NCI-H524 (cell line): ENCODE results near the gene STEAP2.

Source experiments
- DNase-seq, 2 experiments: peaks; one replicate each; lab custom pipeline; 2025; lab: John Stamatoyannopoulos, UW

STEAP2 gene

DNA sequence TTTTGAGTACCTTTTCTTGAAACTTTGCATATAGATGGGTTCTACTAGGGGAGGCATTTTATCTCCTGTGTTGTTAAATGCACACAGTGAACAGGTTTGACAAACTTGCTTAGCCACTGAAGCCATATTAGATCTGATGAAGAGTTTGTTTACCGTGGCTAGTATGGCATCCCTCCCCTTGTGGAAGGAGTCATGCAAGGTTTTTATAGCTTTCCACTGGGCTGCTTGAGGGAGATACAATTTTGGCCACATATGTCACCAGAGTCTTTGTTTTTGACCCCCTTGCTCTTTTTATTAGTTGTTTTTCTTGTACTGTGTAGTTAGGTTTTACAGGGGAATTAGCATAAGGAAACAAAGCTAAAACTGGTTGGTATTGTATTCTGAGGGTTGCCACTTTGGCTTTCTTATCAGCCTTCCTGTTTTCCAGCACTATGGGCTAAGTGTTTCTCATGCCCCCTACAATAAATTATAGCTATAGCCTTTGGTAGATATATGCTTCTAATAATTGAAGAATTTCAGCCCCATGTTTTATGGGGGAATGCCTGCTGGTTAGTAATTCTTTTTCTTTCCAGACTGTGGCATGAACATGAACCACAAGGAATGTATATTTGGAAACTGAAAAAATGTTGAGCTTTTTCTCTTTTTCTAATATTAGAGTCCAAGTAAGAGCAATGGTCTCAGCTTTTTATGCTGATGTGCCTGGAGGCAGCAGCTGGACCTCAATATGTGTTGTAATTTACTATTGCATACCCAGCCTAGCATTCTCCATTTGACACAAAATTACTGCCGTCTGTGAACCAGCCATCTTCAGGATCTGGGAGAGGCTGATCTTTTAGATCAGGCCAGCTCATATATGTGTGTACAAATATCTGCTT is 18.4 kb upstream of the STEAP2 start:
- DNase-seq: no peak

DNA sequence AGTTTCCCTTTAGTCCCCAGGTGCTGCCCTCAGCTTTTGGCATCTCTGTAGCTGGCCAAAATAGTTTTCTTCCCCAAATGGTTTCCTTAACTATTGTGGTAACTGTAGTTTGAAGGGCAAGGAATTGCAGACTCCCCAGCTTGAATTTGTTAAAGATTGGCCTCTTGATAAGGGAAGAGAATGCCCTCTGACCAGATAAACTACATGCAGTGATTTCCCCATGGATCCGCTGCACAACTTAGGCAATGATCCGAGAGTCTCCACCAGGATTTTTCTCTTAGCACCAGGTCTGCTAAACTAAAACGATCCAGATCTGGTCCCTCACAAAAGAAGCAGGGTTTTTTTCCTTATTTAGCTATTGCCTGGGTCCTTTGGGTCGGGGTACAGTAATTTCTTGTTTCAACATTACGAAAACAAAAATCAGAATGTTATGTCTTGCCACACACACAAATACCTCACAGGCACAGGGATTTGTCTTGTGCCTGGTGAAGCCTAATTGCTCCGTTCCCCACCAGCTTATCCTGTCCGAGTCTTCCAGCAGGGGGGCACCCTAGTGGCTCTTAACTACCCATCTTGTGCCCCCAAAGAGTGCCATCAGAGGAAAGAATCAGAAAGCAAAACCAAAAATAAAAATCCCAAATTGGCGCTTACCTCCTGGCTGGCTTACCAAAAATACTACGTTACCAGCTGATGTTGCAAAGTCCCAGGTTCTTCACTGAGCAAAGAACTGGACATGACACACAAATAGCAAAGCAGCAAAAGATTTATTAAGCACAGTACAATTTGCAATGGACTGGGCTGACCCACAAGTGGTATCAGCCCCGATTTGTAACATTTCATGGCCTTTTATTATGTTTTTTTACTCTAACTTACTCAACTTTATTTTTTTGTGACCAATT is 16.4 kb upstream of the STEAP2 start:
- DNase-seq: no peak

- DNase-seq: no peak
These were observed 9.9 kb upstream of the STEAP2 start for GRCh38 chr7:90201500-90202195.

- DNase-seq: no peak
These were observed 3.6 kb upstream of the STEAP2 start for GRCh38 chr7:90207956-90208355.

- DNase-seq: no peak
These were observed 1.8 kb upstream of the STEAP2 start for GRCh38 chr7:90209776-90210175.

DNA sequence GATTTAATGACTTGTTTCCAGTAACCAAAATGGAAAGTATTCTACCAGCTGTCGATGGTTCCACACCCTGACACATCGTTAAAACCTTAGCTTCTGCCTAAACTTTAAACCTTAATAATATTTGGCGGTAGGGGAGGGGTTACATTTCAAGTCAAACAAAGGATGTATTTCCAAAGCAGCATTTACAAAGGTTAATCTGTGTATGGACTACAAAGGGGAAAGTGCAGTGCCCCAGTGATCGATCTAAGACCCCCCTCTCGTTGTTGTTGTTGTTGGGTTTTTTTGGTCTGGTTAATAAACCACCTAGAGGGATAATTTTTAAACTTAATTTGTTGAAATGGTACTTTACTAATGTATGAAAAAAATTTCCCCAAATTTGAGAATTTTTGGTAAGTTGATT is 1.1 kb upstream of the STEAP2 start:
- no peak for DNase-seq

DNA sequence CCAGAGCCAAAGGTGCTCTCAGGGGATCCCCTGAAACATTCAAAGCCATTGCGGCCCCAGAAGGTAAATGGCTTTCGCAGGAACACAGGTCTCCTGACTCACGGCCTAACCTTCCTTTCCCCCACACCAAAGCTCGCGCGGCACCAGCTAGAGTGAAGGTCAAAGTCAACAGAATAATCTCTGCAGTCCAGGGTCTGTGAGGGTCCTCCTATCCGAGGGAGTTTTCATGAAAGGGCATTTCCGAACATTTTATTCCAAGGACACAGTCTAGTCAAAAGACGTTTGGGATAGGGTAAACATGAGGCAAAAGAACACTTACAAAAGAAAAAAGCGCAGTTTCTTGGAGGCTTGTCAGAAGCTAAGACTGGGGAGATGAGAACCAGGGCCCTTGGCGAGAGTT is 559 bp upstream of the STEAP2 start:
- no peak for DNase-seq

GRCh38 chr7:90212149-90212495 is 582 bp downstream of the STEAP2 start:
- DNase-seq: peak in 1 of 2 experiments; percentile 39

DNA sequence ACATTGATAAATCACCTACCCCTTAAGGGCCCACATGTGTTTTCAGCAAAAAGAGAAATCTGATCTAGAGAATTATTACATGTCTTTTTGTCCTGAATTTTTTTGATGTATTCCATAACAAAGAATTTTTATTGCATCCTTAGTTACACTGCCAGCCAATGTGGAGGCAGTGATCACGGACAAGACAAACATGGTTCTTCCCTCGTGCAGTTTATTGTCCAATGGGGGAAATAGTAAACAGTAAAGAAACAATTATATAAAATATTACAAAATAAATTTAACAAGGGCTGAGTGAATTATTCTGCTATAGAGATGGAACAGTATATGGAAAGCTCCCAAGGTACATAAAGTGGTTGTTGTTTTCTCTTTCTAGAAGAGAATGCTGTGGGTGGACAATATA is 2.0 kb downstream of the STEAP2 start:
- DNase-seq: no peak

DNA sequence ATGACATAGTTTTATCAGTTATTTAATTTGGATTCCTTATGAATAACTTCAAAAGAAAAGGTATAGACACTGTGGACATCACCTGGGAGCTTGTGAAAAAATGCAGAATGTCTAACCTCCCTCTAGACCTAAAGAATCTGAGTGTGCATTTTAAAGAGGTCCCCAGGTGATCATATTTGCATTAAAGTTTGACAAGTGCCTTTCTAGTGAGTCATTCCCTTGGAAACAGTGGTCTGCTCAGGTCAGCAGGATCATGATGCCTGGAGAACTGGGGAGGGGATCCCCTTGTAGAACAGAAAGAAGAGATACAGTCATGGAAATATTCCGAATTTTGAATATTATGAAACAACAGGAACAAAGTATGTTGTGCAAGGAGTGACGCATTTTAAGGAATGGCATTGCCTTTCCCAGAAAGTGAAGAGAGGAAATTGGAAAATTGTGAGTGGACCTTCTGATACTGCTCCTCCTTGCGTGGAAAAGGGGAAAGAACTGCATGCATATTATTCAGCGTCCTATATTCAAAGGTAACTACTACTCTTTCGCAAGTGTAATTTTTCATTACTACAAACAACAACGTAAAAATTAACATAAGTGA is 4.6 kb downstream of the STEAP2 start:
- DNase-seq: no peak

GRCh38 chr7:90216771-90217170 is 5.2 kb downstream of the STEAP2 start:
- no peak for DNase-seq

DNA sequence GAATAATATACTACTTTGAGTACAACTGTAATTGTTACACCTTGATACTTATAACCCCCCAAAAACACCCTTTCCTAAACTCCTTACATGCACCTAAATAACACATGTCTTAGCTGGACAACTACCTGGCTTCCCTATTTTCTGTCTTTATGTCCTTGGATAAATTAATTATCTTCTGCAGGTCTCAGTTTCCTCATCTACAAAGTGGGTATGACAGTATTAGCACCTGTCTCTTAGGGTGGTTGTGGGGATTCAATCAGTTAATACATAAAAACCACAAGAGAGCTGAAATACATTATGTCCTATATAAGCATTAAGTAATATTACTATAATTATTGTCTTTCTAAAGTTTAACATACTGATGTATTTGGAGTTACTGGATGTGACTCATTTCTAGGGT is 10.8 kb downstream of the STEAP2 start:
- DNase-seq: no peak

- peak in 1 of 2 experiments; percentile 8 for DNase-seq
These were observed 11.5 kb downstream of the STEAP2 start for GRCh38 chr7:90222811-90223725.

GRCh38 chr7:90224195-90224594 is 12.7 kb downstream of the STEAP2 start:
- DNase-seq: no peak

DNA sequence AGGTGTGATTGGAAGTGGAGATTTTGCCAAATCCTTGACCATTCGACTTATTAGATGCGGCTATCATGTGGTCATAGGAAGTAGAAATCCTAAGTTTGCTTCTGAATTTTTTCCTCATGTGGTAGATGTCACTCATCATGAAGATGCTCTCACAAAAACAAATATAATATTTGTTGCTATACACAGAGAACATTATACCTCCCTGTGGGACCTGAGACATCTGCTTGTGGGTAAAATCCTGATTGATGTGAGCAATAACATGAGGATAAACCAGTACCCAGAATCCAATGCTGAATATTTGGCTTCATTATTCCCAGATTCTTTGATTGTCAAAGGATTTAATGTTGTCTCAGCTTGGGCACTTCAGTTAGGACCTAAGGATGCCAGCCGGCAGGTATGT is 13.6 kb downstream of the STEAP2 start:
- DNase-seq: peak in 1 of 2 experiments; percentile 62

DNA sequence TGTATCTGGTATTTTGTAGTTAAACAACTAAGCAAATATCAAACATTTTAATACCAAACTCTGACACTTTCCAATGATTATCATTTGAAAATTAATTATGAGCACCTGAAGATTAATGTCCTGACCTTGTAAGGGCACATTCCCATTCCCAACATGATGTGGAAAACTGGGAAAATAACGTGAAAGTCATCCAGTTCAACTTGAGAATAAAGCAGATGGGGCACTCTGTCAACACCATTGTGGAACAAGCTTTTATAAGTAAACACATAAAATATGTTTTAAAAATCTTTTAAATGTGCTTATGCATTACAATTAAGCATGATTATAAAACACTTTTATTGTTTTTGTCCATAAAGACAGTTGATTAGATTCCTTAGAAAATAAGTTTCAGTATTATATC is 14.1 kb downstream of the STEAP2 start:
- DNase-seq: no peak

GRCh38 chr7:90227259-90227658 is 15.7 kb downstream of the STEAP2 start:
- DNase-seq: no peak

DNA sequence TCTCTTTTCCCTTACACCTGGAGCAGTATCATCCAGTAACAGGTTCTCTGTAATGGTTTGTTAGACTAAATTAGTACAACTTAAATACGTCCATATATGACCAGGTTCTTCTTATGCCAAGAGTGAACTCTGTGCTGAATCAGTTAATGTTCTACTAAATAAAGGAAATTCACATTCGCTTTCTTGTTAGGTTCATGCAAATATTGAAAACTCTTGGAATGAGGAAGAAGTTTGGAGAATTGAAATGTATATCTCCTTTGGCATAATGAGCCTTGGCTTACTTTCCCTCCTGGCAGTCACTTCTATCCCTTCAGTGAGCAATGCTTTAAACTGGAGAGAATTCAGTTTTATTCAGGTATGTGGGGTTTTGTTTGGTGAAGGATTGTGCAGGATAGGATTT is 18.1 kb downstream of the STEAP2 start:
- DNase-seq: no peak

DNA sequence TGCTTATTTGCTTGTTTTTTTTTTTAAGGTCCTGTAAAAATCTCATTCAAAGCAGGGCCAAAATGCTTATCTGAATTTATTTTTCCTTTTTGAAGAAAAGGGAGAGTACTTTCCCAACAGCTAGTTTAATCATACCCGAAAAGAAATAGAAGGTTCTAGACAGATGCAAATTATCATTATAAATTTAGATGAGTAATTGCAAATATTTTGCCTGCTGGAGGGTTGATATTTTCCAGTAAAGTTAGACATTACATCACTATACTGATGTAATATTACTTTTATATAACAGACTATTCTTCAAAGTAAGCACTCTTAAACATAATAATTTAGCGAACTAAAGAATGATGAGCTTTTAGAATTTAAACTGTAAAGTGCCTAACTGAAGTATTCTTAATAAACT is 19.3 kb downstream of the STEAP2 start:
- no peak for DNase-seq

DNA sequence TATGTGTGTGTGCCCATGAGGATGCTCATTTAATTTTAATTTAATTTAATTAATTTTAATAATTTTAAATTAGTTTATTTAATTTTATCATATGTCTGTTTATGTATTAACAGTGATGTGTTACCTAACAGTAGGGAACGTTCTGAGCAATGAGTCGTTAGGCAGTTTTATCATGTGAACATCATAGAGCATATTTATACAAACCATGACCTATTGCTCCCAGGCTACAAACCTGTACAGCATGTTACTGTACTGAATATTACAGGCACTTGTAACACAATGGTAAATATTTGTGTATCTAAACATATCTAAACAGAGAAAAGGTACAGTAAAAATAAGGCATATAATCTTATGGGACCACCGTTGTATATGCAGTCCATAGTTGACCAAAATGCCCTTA is 19.8 kb downstream of the STEAP2 start:
- DNase-seq: no peak

GRCh38 chr7:90232430-90232829 is 20.9 kb downstream of the STEAP2 start:
- DNase-seq: no peak
